H9 (cell line): ENCODE measurements around the gene CERS6. TPM values are rescaled to one million over a fixed set of nuclear protein-coding genes. Genes with fewer than 3 reads are reported as not detected.

Experiments used
- DNase-seq: peaks from one replicate; pipeline ENCODE4 v3.0.0-alpha.2; 2017
- H2AFZ ChIP-seq: one replicate; pipeline ENCODE4 v1.6.1; 2013; ENCODE audit warnings: mild to moderate bottlenecking, low read length, control low read depth, moderate library complexity
- H2AK5ac ChIP-seq: 2 replicates; pipeline ENCODE4 v1.6.1; 2013; ENCODE audit warnings: low read length, control low read depth, mixed read lengths; ENCODE audit not compliant: insufficient read length
- H2BK120ac ChIP-seq: one replicate; pipeline ENCODE4 v1.6.1; 2013; ENCODE audit warnings: low read depth, mild to moderate bottlenecking, low read length, control low read depth, inconsistent platforms; ENCODE audit not compliant: poor library complexity, severe bottlenecking
- H2BK12ac ChIP-seq: 2 replicates; pipeline ENCODE4 v1.6.1; 2013; ENCODE audit warnings: low read length, control low read depth, mixed read lengths, low read depth; ENCODE audit not compliant: insufficient read length
- H2BK15ac ChIP-seq: 2 replicates; pipeline ENCODE4 v1.6.1; 2013; ENCODE audit warnings: low read depth, low read length, control low read depth
- H2BK20ac ChIP-seq: one replicate; pipeline ENCODE4 v1.6.1; 2013; ENCODE audit warnings: low read depth, mild to moderate bottlenecking, low read length, control low read depth, inconsistent platforms; ENCODE audit not compliant: poor library complexity, severe bottlenecking
- H2BK5ac ChIP-seq: 2 replicates; pipeline ENCODE4 v1.6.1; 2013; ENCODE audit warnings: low read length, control low read depth, mixed read lengths; ENCODE audit not compliant: insufficient read length
- H3K14ac ChIP-seq: 2 replicates; pipeline ENCODE4 v1.6.1; 2013; ENCODE audit warnings: low read length, control low read depth; ENCODE audit not compliant: insufficient read depth
- H3K18ac ChIP-seq: 2 replicates; pipeline ENCODE4 v1.6.1; 2013; ENCODE audit warnings: low read depth, mild to moderate bottlenecking, mixed read lengths, low read length, control low read depth; ENCODE audit not compliant: insufficient read length
- H3K23ac ChIP-seq: 2 replicates; pipeline ENCODE4 v1.6.1; 2013; ENCODE audit warnings: low read length, control low read depth, mixed read lengths, low read depth; ENCODE audit not compliant: insufficient read length
- H3K23me2 ChIP-seq: 2 replicates; pipeline ENCODE4 v1.6.1; 2013; ENCODE audit warnings: low read depth, mild to moderate bottlenecking, mixed read lengths, low read length, control low read depth; ENCODE audit not compliant: insufficient read length, poor library complexity, severe bottlenecking
- H3K27ac ChIP-seq: 2 replicates; pipeline ENCODE4 v1.5.1; 2013; ENCODE audit warnings: low read length, control low read depth, mixed read lengths, low read depth; ENCODE audit not compliant: insufficient read length
- H3K27me3 ChIP-seq: 2 replicates; pipeline ENCODE4 v1.6.1; 2013; ENCODE audit warnings: low read length, control low read depth, inconsistent platforms; ENCODE audit not compliant: insufficient read depth
- H3K4ac ChIP-seq: 2 replicates; pipeline ENCODE4 v1.6.1; 2013; ENCODE audit warnings: low read depth, mild to moderate bottlenecking, control low read depth, inconsistent platforms, low read length, moderate library complexity
- H3K4me1 ChIP-seq: 2 replicates; pipeline ENCODE4 v1.6.1; 2013; ENCODE audit warnings: low read length, control low read depth, inconsistent platforms; ENCODE audit not compliant: insufficient read depth
- H3K4me2 ChIP-seq: 2 replicates; pipeline ENCODE4 v1.6.1; 2013; ENCODE audit warnings: low read length, control low read depth, mixed read lengths; ENCODE audit not compliant: insufficient read length, insufficient read depth
- H3K56ac ChIP-seq: 2 replicates; pipeline ENCODE4 v1.6.1; 2013; ENCODE audit warnings: low read depth, mild to moderate bottlenecking, mixed read lengths, low read length, control low read depth; ENCODE audit not compliant: insufficient read length
- H3K79me1 ChIP-seq: 2 replicates; pipeline ENCODE4 v1.6.1; 2013; ENCODE audit warnings: low read depth, mild to moderate bottlenecking, moderate library complexity, low read length, control low read depth, inconsistent platforms; ENCODE audit not compliant: insufficient read depth, poor library complexity, severe bottlenecking
- H3K79me2 ChIP-seq: 2 replicates; pipeline ENCODE4 v1.6.1; 2013; ENCODE audit warnings: low read length, control low read depth, inconsistent platforms; ENCODE audit not compliant: insufficient read depth
- H3K9ac ChIP-seq: 2 replicates; pipeline ENCODE4 v1.6.1; 2013; ENCODE audit warnings: low read length, control low read depth, mixed read lengths; ENCODE audit not compliant: insufficient read length; ENCODE audit errors: extremely low read depth
- H3K9me3 ChIP-seq: one replicate; pipeline ENCODE4 v1.6.1; 2013; ENCODE audit warnings: low read depth, low read length, inconsistent platforms; ENCODE audit not compliant: control insufficient read depth
- H3T11ph ChIP-seq: one replicate; pipeline ENCODE4 v1.6.1; 2013; ENCODE audit warnings: mild to moderate bottlenecking, low read length, control low read depth, inconsistent platforms
- H4K20me1 ChIP-seq: one replicate; pipeline ENCODE4 v1.6.1; 2013; ENCODE audit not compliant: control insufficient read depth, insufficient read length, insufficient read depth
- H4K5ac ChIP-seq: 2 replicates; pipeline ENCODE4 v1.6.1; 2013; ENCODE audit warnings: low read depth, mild to moderate bottlenecking, mixed read lengths, low read length, control low read depth; ENCODE audit not compliant: insufficient read length
- H4K8ac ChIP-seq: replicated peaks from 2 replicates; pipeline ENCODE4 v1.6.1; 2013; ENCODE audit warnings: low read length, control low read depth, mixed read lengths, low read depth; ENCODE audit not compliant: insufficient read length
- H4K91ac ChIP-seq: 2 replicates; pipeline ENCODE4 v1.6.1; 2013; ENCODE audit warnings: low read depth, mild to moderate bottlenecking, moderate library complexity, mixed read lengths, low read length, control low read depth; ENCODE audit not compliant: insufficient read length
- H3K27ac Mint-ChIP-seq, 3 experiments: 2 replicates in 2 of 3; 3 replicates in 1 of 3; pipeline ENCODE4 v1.8.0; 2020 to 2021; ENCODE audit warnings: mixed read lengths in 3 of 3, mild to moderate bottlenecking in 1 of 3, moderate library complexity in 1 of 3
- H3K27me3 Mint-ChIP-seq: 2 replicates; pipeline ENCODE4 v1.8.0; 2021; ENCODE audit warnings: low read depth, mild to moderate bottlenecking, moderate library complexity, mixed read lengths
- H3K36me3 Mint-ChIP-seq, 3 experiments: 2 replicates in 2 of 3; 3 replicates in 1 of 3; pipeline ENCODE4 v1.8.0; 2020 to 2021; ENCODE audit warnings: low read depth in 3 of 3, mixed read lengths in 3 of 3; ENCODE audit not compliant: insufficient read depth in 1 of 3
- H3K4me1 Mint-ChIP-seq, 2 experiments: 2 replicates each; pipeline ENCODE4 v1.8.0; 2020; ENCODE audit warnings: mixed read lengths in 2 of 2
- H3K4me3 Mint-ChIP-seq, 2 experiments: 2 replicates in 1 of 2; 3 replicates in 1 of 2; pipeline ENCODE4 v1.8.0; 2020 to 2021; ENCODE audit warnings: mild to moderate bottlenecking in 2 of 2, mixed read lengths in 2 of 2, moderate library complexity in 1 of 2
- H3K9me3 Mint-ChIP-seq, 2 experiments: 2 replicates in 1 of 2; 3 replicates in 1 of 2; pipeline ENCODE4 v1.8.0; 2020; ENCODE audit warnings: mild to moderate bottlenecking in 2 of 2, mixed read lengths in 2 of 2, moderate library complexity in 1 of 2
- WGBS: extraction: QIAGEN DNeasy Blood & Tissue Kit; methylation state at CpG from one replicate; pipeline ENCODE4 v1.1.7; 2013; ENCODE audit warnings: missing lambda C conversion rate, low lambda C conversion rate, mixed read lengths; ENCODE audit not compliant: insufficient read length; ENCODE audit errors: extremely low coverage; 5-methylcytosine and 5-hydroxymethylcytosine counted together
- total RNA-seq: library from RNA; stranded (reverse); gene quantifications from 2 replicates; pipeline ENCODE4 v1.2.1, GENCODE V29; 2021
- TF ChIP-seq, protein P1 (sequence below): fragments of 200-600 bp; sonication (generic); conservative IDR thresholded peaks from 3 replicates; pipeline ENCODE4 v1.8.0; 2021; ENCODE audit warnings: antibody characterized with exemption, mild to moderate bottlenecking

The CERS6 gene
- total RNA-seq, 1 experiment from 2014 or later: 17.7 TPM

DNA sequence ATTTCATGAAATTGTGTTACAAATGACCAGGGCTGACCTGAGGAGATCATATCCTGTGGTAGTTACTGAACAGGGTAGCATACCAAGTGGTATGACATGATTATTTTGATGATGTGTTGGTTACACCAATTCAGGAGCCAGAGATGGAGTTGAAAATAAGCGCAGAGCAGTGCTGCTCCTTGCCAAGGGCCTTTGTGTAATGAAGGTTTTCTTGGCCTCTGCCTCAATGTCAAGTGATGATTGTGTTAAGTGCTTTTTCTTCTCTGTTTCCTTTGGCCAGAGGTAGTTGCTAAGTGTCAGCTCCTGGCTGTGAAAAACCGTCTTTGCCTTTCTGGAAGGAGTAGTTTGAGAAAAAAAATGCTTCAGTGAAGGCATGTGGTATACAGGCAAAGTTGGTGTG is 131.2 kb downstream of the CERS6 start:
- H3K9ac ChIP-seq: no peak overlapping the region
- WGBS: no CpG with 5 or more reads among the region's 2 CpGs
- H3K9me3 ChIP-seq: no peaks in the 10 kb centered on the region
- TF ChIP-seq, protein P1, sequence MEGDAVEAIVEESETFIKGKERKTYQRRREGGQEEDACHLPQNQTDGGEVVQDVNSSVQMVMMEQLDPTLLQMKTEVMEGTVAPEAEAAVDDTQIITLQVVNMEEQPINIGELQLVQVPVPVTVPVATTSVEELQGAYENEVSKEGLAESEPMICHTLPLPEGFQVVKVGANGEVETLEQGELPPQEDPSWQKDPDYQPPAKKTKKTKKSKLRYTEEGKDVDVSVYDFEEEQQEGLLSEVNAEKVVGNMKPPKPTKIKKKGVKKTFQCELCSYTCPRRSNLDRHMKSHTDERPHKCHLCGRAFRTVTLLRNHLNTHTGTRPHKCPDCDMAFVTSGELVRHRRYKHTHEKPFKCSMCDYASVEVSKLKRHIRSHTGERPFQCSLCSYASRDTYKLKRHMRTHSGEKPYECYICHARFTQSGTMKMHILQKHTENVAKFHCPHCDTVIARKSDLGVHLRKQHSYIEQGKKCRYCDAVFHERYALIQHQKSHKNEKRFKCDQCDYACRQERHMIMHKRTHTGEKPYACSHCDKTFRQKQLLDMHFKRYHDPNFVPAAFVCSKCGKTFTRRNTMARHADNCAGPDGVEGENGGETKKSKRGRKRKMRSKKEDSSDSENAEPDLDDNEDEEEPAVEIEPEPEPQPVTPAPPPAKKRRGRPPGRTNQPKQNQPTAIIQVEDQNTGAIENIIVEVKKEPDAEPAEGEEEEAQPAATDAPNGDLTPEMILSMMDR: no peak
- no peak overlapping the region for H4K91ac ChIP-seq
- no peaks in the 10 kb centered on the region for H3K23me2 ChIP-seq
- H2BK120ac ChIP-seq: no peak overlapping the region
- Mint-ChIP-seq H3K9me3 (no peaks in the 10 kb centered on the region), H3K36me3 (0 out of 7 replicates have a peak, but pooled peaks cover 0 to 4% (median 3%) of the 10 kb centered on the region in 3 experiments), H3K27me3 (no peaks in the 10 kb centered on the region), H3K27ac (no peak overlapping the region), H3K4me3 (no peak overlapping the region), H3K4me1 (peaks cover 36 to 43% of the 10 kb centered on the region in 2 experiments)
- H2BK15ac ChIP-seq: no peak overlapping the region
- no peak overlapping the region for H3K18ac ChIP-seq
- no peak overlapping the region for H4K8ac ChIP-seq
- no peak overlapping the region for H4K5ac ChIP-seq
- no peak overlapping the region for H2BK12ac ChIP-seq
- no peaks in the 10 kb centered on the region for H4K20me1 ChIP-seq
- H3K27me3 ChIP-seq: no peaks in the 10 kb centered on the region
- H3K23ac ChIP-seq: no peak overlapping the region
- H2AFZ ChIP-seq: no peak overlapping the region
- 0 out of 2 replicates have a peak, but pooled peaks cover 5% of the 10 kb centered on the region for H3K79me2 ChIP-seq
- H2BK5ac ChIP-seq: no peak overlapping the region
- no peak overlapping the region for H3K4ac ChIP-seq
- H3K27ac ChIP-seq: no peak overlapping the region
- no peak overlapping the region for H2BK20ac ChIP-seq
- H3K4me2 ChIP-seq: no peak overlapping the region
- peaks cover 3% of the 10 kb centered on the region for H3K4me1 ChIP-seq
- DNase-seq: no peak
- no peak overlapping the region for H2AK5ac ChIP-seq
- no peak overlapping the region for H3T11ph ChIP-seq
- H3K14ac ChIP-seq: no peak overlapping the region
- H3K56ac ChIP-seq: no peak overlapping the region
- H3K79me1 ChIP-seq: no peaks in the 10 kb centered on the region
